Ishikawa (cell line): ENCODE results near the gene SIRT5.

Experiments used
- NFIC ChIP-seq: IDR thresholded peaks from 2 replicates; pipeline ENCODE4 v1.6.1; 2012
- TAF1 ChIP-seq: IDR thresholded peaks from 2 replicates; pipeline ENCODE4 v1.6.1; 2012; ENCODE audit warnings: low read depth, mild to moderate bottlenecking
- YY1 ChIP-seq: IDR thresholded peaks from 2 replicates; pipeline ENCODE4 v1.6.1; 2012; ENCODE audit warnings: low read depth
- ZBTB7A ChIP-seq: IDR thresholded peaks from 2 replicates; pipeline ENCODE4 v1.6.1; 2012; ENCODE audit warnings: low read depth
- TF ChIP-seq, protein P1 (sequence below): IDR thresholded peaks from 2 replicates; pipeline ENCODE4 v1.6.1; 2012; ENCODE audit warnings: low read depth, mild to moderate bottlenecking
- TF ChIP-seq, protein P2 (sequence below): IDR thresholded peaks from 2 replicates; pipeline ENCODE4 v1.6.1; 2012

DNA sequence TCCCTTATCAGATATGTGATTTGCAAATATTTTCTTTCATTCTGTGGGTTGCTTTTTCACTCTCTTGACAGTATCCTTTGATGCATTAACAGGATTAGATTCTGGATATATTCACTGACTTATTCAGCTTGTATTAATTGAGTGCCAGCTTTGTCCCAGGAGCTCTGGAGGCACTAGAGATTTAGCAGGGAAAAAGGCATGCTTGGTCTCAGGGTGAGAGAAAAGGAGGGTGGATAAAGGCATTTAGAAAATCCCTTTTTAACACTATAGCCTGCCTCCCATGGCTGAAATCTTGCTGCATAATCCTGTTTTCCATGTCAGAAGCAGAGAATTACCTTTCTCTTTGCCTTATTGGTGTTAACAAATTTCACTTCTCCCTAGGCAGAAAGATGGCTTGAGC, 28.5 kb upstream of the SIRT5 start:
- TF ChIP-seq, protein P1, sequence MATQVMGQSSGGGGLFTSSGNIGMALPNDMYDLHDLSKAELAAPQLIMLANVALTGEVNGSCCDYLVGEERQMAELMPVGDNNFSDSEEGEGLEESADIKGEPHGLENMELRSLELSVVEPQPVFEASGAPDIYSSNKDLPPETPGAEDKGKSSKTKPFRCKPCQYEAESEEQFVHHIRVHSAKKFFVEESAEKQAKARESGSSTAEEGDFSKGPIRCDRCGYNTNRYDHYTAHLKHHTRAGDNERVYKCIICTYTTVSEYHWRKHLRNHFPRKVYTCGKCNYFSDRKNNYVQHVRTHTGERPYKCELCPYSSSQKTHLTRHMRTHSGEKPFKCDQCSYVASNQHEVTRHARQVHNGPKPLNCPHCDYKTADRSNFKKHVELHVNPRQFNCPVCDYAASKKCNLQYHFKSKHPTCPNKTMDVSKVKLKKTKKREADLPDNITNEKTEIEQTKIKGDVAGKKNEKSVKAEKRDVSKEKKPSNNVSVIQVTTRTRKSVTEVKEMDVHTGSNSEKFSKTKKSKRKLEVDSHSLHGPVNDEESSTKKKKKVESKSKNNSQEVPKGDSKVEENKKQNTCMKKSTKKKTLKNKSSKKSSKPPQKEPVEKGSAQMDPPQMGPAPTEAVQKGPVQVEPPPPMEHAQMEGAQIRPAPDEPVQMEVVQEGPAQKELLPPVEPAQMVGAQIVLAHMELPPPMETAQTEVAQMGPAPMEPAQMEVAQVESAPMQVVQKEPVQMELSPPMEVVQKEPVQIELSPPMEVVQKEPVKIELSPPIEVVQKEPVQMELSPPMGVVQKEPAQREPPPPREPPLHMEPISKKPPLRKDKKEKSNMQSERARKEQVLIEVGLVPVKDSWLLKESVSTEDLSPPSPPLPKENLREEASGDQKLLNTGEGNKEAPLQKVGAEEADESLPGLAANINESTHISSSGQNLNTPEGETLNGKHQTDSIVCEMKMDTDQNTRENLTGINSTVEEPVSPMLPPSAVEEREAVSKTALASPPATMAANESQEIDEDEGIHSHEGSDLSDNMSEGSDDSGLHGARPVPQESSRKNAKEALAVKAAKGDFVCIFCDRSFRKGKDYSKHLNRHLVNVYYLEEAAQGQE = no peak
- no peak for TF ChIP-seq YY1
- TF ChIP-seq TAF1 = no peak
- TF ChIP-seq, protein P2, sequence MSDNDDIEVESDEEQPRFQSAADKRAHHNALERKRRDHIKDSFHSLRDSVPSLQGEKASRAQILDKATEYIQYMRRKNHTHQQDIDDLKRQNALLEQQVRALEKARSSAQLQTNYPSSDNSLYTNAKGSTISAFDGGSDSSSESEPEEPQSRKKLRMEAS = no peak
- no peak for TF ChIP-seq ZBTB7A
- no peak for TF ChIP-seq NFIC
